ENCODE results near the gene ATG9A. TPM values are rescaled to one million over a fixed set of nuclear protein-coding genes. Genes with fewer than 3 reads are reported as not detected.
"Not testable (repeated sequence)": the region's sequence is repeated elsewhere in the genome, so short reads cannot be mapped to it uniquely, and the experiment has no call there.

Gene ATG9A
- total RNA-seq, 1 experiment from 2014 or later = 51.3 TPM

- no peak for DNase-seq (ENCODE audit: low read depth)
Measured at GRCh38 chr2:219207134-219207883, 22.1 kb downstream of the ATG9A start.

- peak; percentile 93 for DNase-seq (ENCODE audit: low read depth)
Measured at GRCh38 chr2:219206328-219207133, 22.9 kb downstream of the ATG9A start, which contains the start of gene ZFAND2B. TSS of gene ZFAND2B (plus strand) at chr2:219206782. CDS start at chr2:219206988, 206 bp downstream.

- no peak for DNase-seq (ENCODE audit: low read depth)
Measured at GRCh38 chr2:219205981-219206327, 23.5 kb downstream of the ATG9A start.

- DNase-seq (ENCODE audit: low read depth) = no peak
Measured at GRCh38 chr2:219205165-219205538, 24.3 kb downstream of the ATG9A start.

- no peak for DNase-seq (ENCODE audit: low read depth)
Measured at GRCh38 chr2:219204425-219205164, 24.8 kb downstream of the ATG9A start.

- DNase-seq (ENCODE audit: low read depth) = not testable (repeated sequence)
Measured at GRCh38 chr2:219201331-219201730, 28.1 kb downstream of the ATG9A start.

- peak; percentile 14 for DNase-seq (ENCODE audit: low read depth)
Measured at GRCh38 chr2:219200502-219201326, 28.7 kb downstream of the ATG9A start.

- no peak for DNase-seq (ENCODE audit: low read depth)
Measured at GRCh38 chr2:219199470-219200211, 29.8 kb downstream of the ATG9A start.

- no peak for DNase-seq (ENCODE audit: low read depth)
Measured at GRCh38 chr2:219198974-219199373, 30.5 kb downstream of the ATG9A start.

GRCh38 chr2:219197388-219197787 lies 32.0 kb downstream of the ATG9A start:
- DNase-seq (ENCODE audit: low read depth) = no peak

GRCh38 chr2:219186754-219187456 lies 42.5 kb downstream of the ATG9A start:
- no peak for DNase-seq (ENCODE audit: low read depth)

GRCh38 chr2:219184121-219184520 lies 45.3 kb downstream of the ATG9A start:
- no peak for DNase-seq (ENCODE audit: low read depth)

- no peak for DNase-seq (ENCODE audit: low read depth)
Measured at GRCh38 chr2:219183151-219183772, 46.2 kb downstream of the ATG9A start.

GRCh38 chr2:219182331-219183150 lies 46.9 kb downstream of the ATG9A start:
- DNase-seq (ENCODE audit: low read depth) = no peak

- DNase-seq (ENCODE audit: low read depth) = no peak
Measured at GRCh38 chr2:219181531-219181930, 47.9 kb downstream of the ATG9A start.

- DNase-seq (ENCODE audit: low read depth) = no peak
Measured at GRCh38 chr2:219180961-219181360, 48.5 kb downstream of the ATG9A start.

GRCh38 chr2:219179601-219180465 lies 49.6 kb downstream of the ATG9A start:
- no peak for DNase-seq (ENCODE audit: low read depth)

Data from RPMI7951 (cell line).